K562 (cell line): ENCODE results near the gene HBM. TPM values are rescaled to one million over a fixed set of nuclear protein-coding genes. Genes with fewer than 3 reads are reported as not detected.
A peak's percentile ranks its signal among the peaks of the same experiment; 100 is the strongest.

ENCODE experiments used
- ATAC-seq: fragments of 200-7000 bp; cut with Tn5 transposase; 3 replicates; pipeline ENCODE4 v1.9.1; 2020; ENCODE audit warnings: moderate library complexity
- BruUV-seq: library from RNA; stranded (reverse); fragments of 400-500 nt; replicated peaks from 2 replicates; lab custom pipeline; 2021; lab: Mats Ljungman, UMichigan
- CTCF ChIA-PET: fragments of 300-600 bp; formaldehyde crosslinking; extraction: SDS; loops from one replicate; lab custom pipeline; 2021; ENCODE audit warnings: low intra/inter-chr PET ratio; lab: Yijun Ruan, JAX
- POLR2A ChIA-PET: fragments of 300-600, 350-650 bp; sonication (Branson Sonifier 250); formaldehyde crosslinking; extraction: SDS; loops from one replicate; lab custom pipeline; 2021; ENCODE audit warnings: antibody characterized with exemption, inconsistent platforms; lab: Yijun Ruan, JAX
- DNase-seq, 4 experiments: peaks; one replicate each; pipeline versions ENCODE4 v3.0.0 to v3.0.0-alpha.2; 2011 to 2018; ENCODE audit warnings: low spot score in 3 of 4, mixed read lengths in 3 of 4; ENCODE audit errors: extremely low read depth in 1 of 4
- FAIRE-seq: peaks from 2 replicates; lab custom pipeline; 2011; peaks lifted over from hg19 to GRCh38; lab: Jason Lieb, UNC
- H2AFZ ChIP-seq: 2 replicates; pipeline ENCODE4 v1.6.0; 2011; ENCODE audit warnings: low read depth, low read length, control low read depth, inconsistent platforms
- H3K27ac ChIP-seq: fragments of 200-600 bp; 3 replicates; pipeline ENCODE4 v1.8.0; 2011; ENCODE audit warnings: low read depth, mild to moderate bottlenecking, control low read depth, inconsistent platforms, low read length, moderate library complexity, mixed read lengths; ENCODE audit errors: extremely low read depth
- H3K27me3 ChIP-seq, 2 experiments: fragments of 300-600 bp in 1 of 2; 2 replicates in 1 of 2; 3 replicates in 1 of 2; pipeline versions ENCODE4 v1.6.0 to v1.8.0; 2011; ENCODE audit warnings: inconsistent platforms in 2 of 2, low read length in 2 of 2, mild to moderate bottlenecking in 1 of 2, mixed read lengths in 1 of 2, moderate library complexity in 1 of 2; ENCODE audit not compliant: control insufficient read depth in 2 of 2, insufficient read depth in 2 of 2
- H3K36me3 ChIP-seq: fragments of 300-600 bp; 3 replicates; pipeline ENCODE4 v1.8.0; 2011; ENCODE audit warnings: mild to moderate bottlenecking, low read length, inconsistent platforms; ENCODE audit not compliant: control insufficient read depth, insufficient read depth
- H3K4me1 ChIP-seq, 2 experiments: fragments of 200-600 bp in 1 of 2; replicated peaks in 1 of 2; 2 replicates in 1 of 2; 3 replicates in 1 of 2; pipeline versions ENCODE4 v1.5.1 to v1.8.0; 2011; ENCODE audit warnings: inconsistent platforms in 2 of 2, low read length in 2 of 2, mild to moderate bottlenecking in 1 of 2, mixed read lengths in 1 of 2, moderate library complexity in 1 of 2; ENCODE audit not compliant: control insufficient read depth in 2 of 2, insufficient read depth in 2 of 2
- H3K4me2 ChIP-seq: 2 replicates; pipeline ENCODE4 v1.6.1; 2011; ENCODE audit warnings: low read length, control low read depth, inconsistent platforms, mixed read lengths; ENCODE audit not compliant: insufficient read depth
- H3K4me3 ChIP-seq: fragments of 200-600 bp; sonication (generic), shearing (Covaris generic); 2 replicates; pipeline ENCODE4 v1.5.1; 2016; ENCODE audit warnings: control low read depth, inconsistent platforms
- H3K79me2 ChIP-seq: fragments of 200-600 bp; 3 replicates; pipeline ENCODE4 v1.8.0; 2011; ENCODE audit warnings: low read length, inconsistent platforms; ENCODE audit not compliant: control insufficient read depth, insufficient read depth
- H3K9ac ChIP-seq, 2 experiments: 2 replicates each; pipeline versions ENCODE4 v1.6.0 to v1.6.1; 2011; ENCODE audit warnings: low read depth in 2 of 2, low read length in 2 of 2, control low read depth in 1 of 2, inconsistent platforms in 1 of 2, mild to moderate bottlenecking in 1 of 2, mixed read lengths in 1 of 2; ENCODE audit not compliant: insufficient read depth in 1 of 2
- H3K9me1 ChIP-seq: one replicate; pipeline ENCODE4 v1.6.0; 2011; ENCODE audit warnings: inconsistent platforms, mild to moderate bottlenecking, low read length, moderate library complexity; ENCODE audit not compliant: control insufficient read depth, insufficient read depth
- H3K9me3 ChIP-seq: replicated peaks from 2 replicates; pipeline ENCODE4 v1.5.1; 2011; ENCODE audit warnings: low read depth, low read length, inconsistent platforms; ENCODE audit not compliant: control insufficient read depth, insufficient read depth
- H4K20me1 ChIP-seq: replicated peaks from 2 replicates; pipeline ENCODE4 v1.6.1; 2011; ENCODE audit warnings: low read length, inconsistent platforms, mixed read lengths; ENCODE audit not compliant: control insufficient read depth, insufficient read depth
- SPI1 ChIP-seq: IDR thresholded peaks from 2 replicates; pipeline ENCODE4 v1.6.1; 2011; ENCODE audit warnings: low read depth, low read length, control low read depth, borderline replicate concordance
- ZNF395 ChIP-seq: fragments of 200-800 bp; sonication (Bioruptor generic); IDR thresholded peaks from 2 replicates; pipeline ENCODE4 v1.6.1; 2017; ENCODE audit warnings: missing genetic modification characterization, missing compliant biosample characterization
- WGBS: fragments of 100-300 bp; shearing (Covaris generic); methylation state at CpG from one replicate; pipeline ENCODE4 v1.1.6; 2016; ENCODE audit warnings: low coverage, mixed read lengths; ENCODE audit not compliant: insufficient coverage; ENCODE audit errors: missing lambda C conversion rate; 5-methylcytosine and 5-hydroxymethylcytosine counted together
- in situ Hi-C: fragments of 300-500 bp; cut with MboI; formaldehyde crosslinking; loops from 4 replicates; pipeline ENCODE4 v1.15.0; 2018; ENCODE audit warnings: inconsistent platforms, mixed read lengths
- intact Hi-C: fragments of 100-400 bp; cut with micrococcal nuclease; formaldehyde crosslinking; loops from 2 replicates; pipeline ENCODE4 v1.14.2; 2022
- polyA plus RNA-seq, 8 experiments: library from polyadenylated mRNA; depleted of rRNA in 4 of 8; stranded (reverse) in 5 of 8; unstranded in 3 of 8; fragments of >200 nt; fragmentation: Nextera tagmentation in 2 of 8; fragmentation: Illumina TruSeq in 1 of 8; extraction: Ambion mirVana in 2 of 8; extraction: Trizol in 1 of 8; gene quantifications; 2 replicates each; pipeline versions ENCODE4 v1.2.1 to v1.2.3, GENCODE V29; 2011 to 2014; ENCODE audit warnings: inconsistent platforms in 1 of 8, missing spikeins in 1 of 8
- total RNA-seq, 7 experiments: library from RNA; depleted of rRNA in 6 of 7; stranded (reverse); fragments of >200 nt in 6 of 7; fragmentation: Illumina TruSeq in 2 of 7; extraction: Trizol in 2 of 7; gene quantifications; 2 replicates each; pipeline versions ENCODE4 v1.2.1 to v1.2.3, GENCODE V29; 2011 to 2021; ENCODE audit warnings: low replicate concordance in 1 of 7
- TF ChIP-seq, protein P1 (sequence below): sonication (generic); formaldehyde crosslinking; IDR thresholded peaks from 2 replicates; pipeline ENCODE4 v1.8.1; 2023; ENCODE audit warnings: mild to moderate bottlenecking, missing genetic modification reagents

The HBM gene
- total and polyA plus RNA-seq, 9 of the 15 experiments (the other 6 are each of a cell fraction or from before 2014, with no cell fraction given), result not detected

DNA sequence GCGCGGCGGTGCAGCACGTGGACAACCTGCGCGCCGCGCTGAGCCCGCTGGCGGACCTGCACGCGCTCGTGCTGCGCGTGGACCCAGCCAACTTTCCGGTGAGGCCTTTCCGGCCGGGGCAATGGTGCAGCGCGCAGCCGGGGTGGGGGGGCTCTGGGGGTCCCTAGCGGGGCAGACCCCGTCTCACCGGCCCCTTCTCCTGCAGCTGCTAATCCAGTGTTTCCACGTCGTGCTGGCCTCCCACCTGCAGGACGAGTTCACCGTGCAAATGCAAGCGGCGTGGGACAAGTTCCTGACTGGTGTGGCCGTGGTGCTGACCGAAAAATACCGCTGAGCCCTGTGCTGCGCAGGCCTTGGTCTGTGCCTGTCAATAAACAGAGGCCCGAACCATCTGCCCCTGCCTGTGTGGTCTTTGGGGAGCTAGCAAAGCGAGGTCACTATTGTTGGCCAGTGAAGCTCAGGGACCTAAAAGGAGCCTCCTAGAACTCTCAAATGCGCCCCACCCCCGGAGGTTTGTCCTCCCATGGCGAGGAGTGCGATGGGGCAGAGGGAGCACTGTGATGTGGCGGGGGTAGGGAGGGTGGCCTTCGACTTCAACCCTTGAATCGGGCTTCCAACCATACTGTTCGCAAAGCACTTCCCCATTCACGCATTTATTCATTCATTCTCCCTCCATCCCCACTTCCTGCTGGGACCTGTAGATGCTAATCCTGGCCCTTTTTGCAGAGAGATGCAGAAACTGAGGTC lies 770 bp downstream of the HBM start:
- 79% methylated on average over 22 of the region's 45 CpGs for WGBS

More for the DNA sequence above, 770 bp downstream of the HBM start:
- Histone ChIP-seq H3K9ac (peak overlapping the region in 1 of 2 experiments; percentile 74; a peak in 2 of 4 replicates), H3K4me1 (peaks cover 10 to 67% of the 10 kb centered on the region in 2 experiments; a peak in 4 of 5 replicates), H3K4me2 (no peak overlapping the region), H3K27me3 (no peaks in the 10 kb centered on the region), H3K36me3 (no peaks in the 10 kb centered on the region), H2AFZ (no peak overlapping the region), H3K79me2 (no peaks in the 10 kb centered on the region), H3K9me3 (no peaks in the 10 kb centered on the region), H3K27ac (no peak overlapping the region), H4K20me1 (no peaks in the 10 kb centered on the region), H3K9me1 (no peaks in the 10 kb centered on the region), H3K4me3 (no peak overlapping the region)
- no TSS peak for BruUV-seq
- ChIA-PET CTCF (no interaction called here), POLR2A (no interaction called here)
- TF ChIP-seq SPI1 (0 out of 2 replicates have a peak, but pooled peaks have one; percentile 64), ZNF395 (CRISPR knock-in tag) (no peak)
- TF ChIP-seq, protein P1, sequence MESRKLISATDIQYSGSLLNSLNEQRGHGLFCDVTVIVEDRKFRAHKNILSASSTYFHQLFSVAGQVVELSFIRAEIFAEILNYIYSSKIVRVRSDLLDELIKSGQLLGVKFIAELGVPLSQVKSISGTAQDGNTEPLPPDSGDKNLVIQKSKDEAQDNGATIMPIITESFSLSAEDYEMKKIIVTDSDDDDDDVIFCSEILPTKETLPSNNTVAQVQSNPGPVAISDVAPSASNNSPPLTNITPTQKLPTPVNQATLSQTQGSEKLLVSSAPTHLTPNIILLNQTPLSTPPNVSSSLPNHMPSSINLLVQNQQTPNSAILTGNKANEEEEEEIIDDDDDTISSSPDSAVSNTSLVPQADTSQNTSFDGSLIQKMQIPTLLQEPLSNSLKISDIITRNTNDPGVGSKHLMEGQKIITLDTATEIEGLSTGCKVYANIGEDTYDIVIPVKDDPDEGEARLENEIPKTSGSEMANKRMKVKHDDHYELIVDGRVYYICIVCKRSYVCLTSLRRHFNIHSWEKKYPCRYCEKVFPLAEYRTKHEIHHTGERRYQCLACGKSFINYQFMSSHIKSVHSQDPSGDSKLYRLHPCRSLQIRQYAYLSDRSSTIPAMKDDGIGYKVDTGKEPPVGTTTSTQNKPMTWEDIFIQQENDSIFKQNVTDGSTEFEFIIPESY (CRISPR knock-in tag), result 0 out of 2 replicates have a peak, but pooled peaks have one; percentile 59
- ATAC-seq (no peak), DNase-seq (no peak), FAIRE-seq (no peak)
- intact Hi-C loops, result no loop called here
- in situ Hi-C loops, result no loop called here
